H1 (cell line): ENCODE results near the gene MUC16. TPM values are rescaled to one million over a fixed set of nuclear protein-coding genes. Genes with fewer than 3 reads are reported as not detected.
"Not testable (repeated sequence)": the region's sequence is repeated elsewhere in the genome, so short reads cannot be mapped to it uniquely, and the experiment has no call there.

Experiments used
- CTCF ChIA-PET: fragments of 300-600 bp; sonication (Branson Sonifier 250); formaldehyde crosslinking; loops from one replicate; lab custom pipeline; 2021; ENCODE audit not compliant: partially characterized antibody; lab: Charles Lee
- POLR2A ChIA-PET: fragments of 300-600 bp; sonication (Branson Sonifier 250); formaldehyde crosslinking; loops from one replicate; lab custom pipeline; 2021; ENCODE audit warnings: inconsistent platforms; ENCODE audit not compliant: partially characterized antibody; lab: Charles Lee
- DNase-seq, 2 experiments: peaks; one replicate each; pipeline versions ENCODE4 v3.0.0 to v3.0.0-alpha.2; 2010 to 2022; ENCODE audit warnings: low spot score in 2 of 2, low read depth in 1 of 2, mixed read lengths in 1 of 2
- FAIRE-seq: peaks from 2 replicates; lab custom pipeline; 2011; peaks lifted over from hg19 to GRCh38; lab: Jason Lieb, UNC
- H2AFZ ChIP-seq: 2 replicates; pipeline ENCODE4 v1.8.1; 2012; ENCODE audit warnings: low read length, inconsistent platforms
- H2AK5ac ChIP-seq: 2 replicates; pipeline ENCODE4 v1.6.1; 2013; ENCODE audit warnings: low read depth, low read length
- H2BK120ac ChIP-seq: replicated peaks from 2 replicates; pipeline ENCODE3; 2013; ENCODE audit warnings: low read depth, low read length, inconsistent platforms
- H2BK12ac ChIP-seq: 2 replicates; pipeline ENCODE4 v1.6.1; 2013; ENCODE audit warnings: low read depth, low read length
- H2BK15ac ChIP-seq: 2 replicates; pipeline ENCODE4 v1.6.1; 2013; ENCODE audit warnings: low read length
- H2BK20ac ChIP-seq: 2 replicates; pipeline ENCODE4 v1.6.1; 2013; ENCODE audit warnings: low read length
- H2BK5ac ChIP-seq: 2 replicates; pipeline ENCODE4 v1.6.1; 2013; ENCODE audit warnings: low read depth, low read length
- H3K14ac ChIP-seq: 2 replicates; pipeline ENCODE4 v1.6.1; 2013; ENCODE audit warnings: inconsistent platforms; ENCODE audit not compliant: insufficient read length
- H3K18ac ChIP-seq: 2 replicates; pipeline ENCODE4 v1.6.1; 2013; ENCODE audit warnings: low read length; ENCODE audit errors: extremely low read depth
- H3K23ac ChIP-seq: 2 replicates; pipeline ENCODE4 v1.6.1; 2013; ENCODE audit warnings: inconsistent platforms; ENCODE audit not compliant: insufficient read length
- H3K23me2 ChIP-seq: 2 replicates; pipeline ENCODE4 v1.6.1; 2013; ENCODE audit warnings: low read depth, low read length
- H3K27ac ChIP-seq: 2 replicates; pipeline ENCODE4 v1.6.1; 2011; ENCODE audit warnings: low read depth, low read length, inconsistent platforms
- H3K27me3 ChIP-seq, 4 experiments: replicated peaks in 1 of 4; 1 replicate in 1 of 4; 2 replicates in 3 of 4; pipeline versions ENCODE4 v1.6.1 to v1.8.1; 2011 to 2013; ENCODE audit warnings: low read length in 3 of 4, mild to moderate bottlenecking in 3 of 4, inconsistent platforms in 2 of 4, mixed read lengths in 2 of 4, moderate library complexity in 1 of 4; ENCODE audit not compliant: control insufficient read depth in 3 of 4, insufficient read depth in 3 of 4; ENCODE audit errors: extremely low read depth in 1 of 4
- H3K36me3 ChIP-seq, 4 experiments: 2 replicates each; pipeline versions ENCODE4 v1.6.1 to v1.8.1; 2011 to 2013; ENCODE audit warnings: mild to moderate bottlenecking in 4 of 4, low read length in 3 of 4, moderate library complexity in 2 of 4, control low read depth in 1 of 4, inconsistent platforms in 1 of 4; ENCODE audit not compliant: insufficient read depth in 4 of 4, control insufficient read depth in 2 of 4
- H3K4ac ChIP-seq: replicated peaks from 2 replicates; pipeline ENCODE3; 2013; ENCODE audit warnings: low read length, low read depth, mixed read lengths, inconsistent platforms; ENCODE audit not compliant: insufficient read length
- H3K4me1 ChIP-seq, 4 experiments: replicated peaks in 1 of 4; 1 replicate in 1 of 4; 2 replicates in 3 of 4; pipeline versions ENCODE4 v1.6.1 to v1.8.1; 2011 to 2013; ENCODE audit warnings: low read length in 3 of 4, inconsistent platforms in 2 of 4, mixed read lengths in 1 of 4; ENCODE audit not compliant: insufficient read depth in 4 of 4, control insufficient read depth in 3 of 4
- H3K4me2 ChIP-seq, 2 experiments: 2 replicates each; pipeline versions ENCODE4 v1.6.1 to v1.8.1; 2011 to 2013; ENCODE audit warnings: low read depth in 2 of 2, low read length in 2 of 2, control low read depth in 1 of 2, inconsistent platforms in 1 of 2, mild to moderate bottlenecking in 1 of 2; ENCODE audit not compliant: insufficient read depth in 1 of 2
- H3K4me3 ChIP-seq, 4 experiments: fragments of 200-600, 300-600 bp in 1 of 4; sonication (generic), shearing (Covaris generic), sonication (Bioruptor Twin) in 1 of 4; 2 replicates each; pipeline versions ENCODE4 v1.5.1 to v1.8.1; 2011 to 2016; ENCODE audit warnings: low read length in 4 of 4, low read depth in 3 of 4, control low read depth in 2 of 4, inconsistent platforms in 2 of 4, mild to moderate bottlenecking in 2 of 4, mixed read lengths in 1 of 4, moderate library complexity in 1 of 4; ENCODE audit not compliant: insufficient read depth in 2 of 4; ENCODE audit errors: extremely low read depth in 1 of 4
- H3K56ac ChIP-seq: replicated peaks from 2 replicates; pipeline ENCODE3; 2013; ENCODE audit warnings: low read depth, mild to moderate bottlenecking, mixed read lengths, low read length, inconsistent platforms; ENCODE audit not compliant: insufficient read length
- H3K79me1 ChIP-seq: 2 replicates; pipeline ENCODE4 v1.6.1; 2013; ENCODE audit warnings: low read depth, low read length, control low read depth
- H3K79me2 ChIP-seq, 2 experiments: 2 replicates each; pipeline versions ENCODE4 v1.6.1 to v1.8.1; 2012 to 2013; ENCODE audit warnings: low read length in 2 of 2, mild to moderate bottlenecking in 2 of 2, inconsistent platforms in 1 of 2; ENCODE audit not compliant: insufficient read depth in 2 of 2, control insufficient read depth in 1 of 2
- H3K9ac ChIP-seq, 4 experiments: replicated peaks in 1 of 4; 1 replicate in 1 of 4; 2 replicates in 3 of 4; pipeline versions ENCODE4 v1.6.1 to v1.8.1; 2011 to 2013; ENCODE audit warnings: low read depth in 3 of 4, low read length in 3 of 4, control low read depth in 2 of 4, mild to moderate bottlenecking in 2 of 4, moderate library complexity in 2 of 4, inconsistent platforms in 1 of 4; ENCODE audit errors: extremely low read depth in 1 of 4
- H3K9me3 ChIP-seq, 2 experiments: 2 replicates each; pipeline versions ENCODE4 v1.6.1 to v1.8.1; 2012 to 2013; ENCODE audit warnings: mild to moderate bottlenecking in 2 of 2, moderate library complexity in 2 of 2, control low read depth in 1 of 2, inconsistent platforms in 1 of 2, low read depth in 1 of 2, low read length in 1 of 2, mixed read lengths in 1 of 2; ENCODE audit not compliant: insufficient read depth in 2 of 2
- H4K20me1 ChIP-seq, 2 experiments: replicated peaks in 1 of 2; 2 replicates each; pipeline versions ENCODE3 to v1.8.1; 2011 to 2013; ENCODE audit warnings: inconsistent platforms in 2 of 2, low read length in 2 of 2, mild to moderate bottlenecking in 1 of 2; ENCODE audit not compliant: insufficient read depth in 2 of 2, control insufficient read depth in 1 of 2
- H4K5ac ChIP-seq: 2 replicates; pipeline ENCODE4 v1.6.1; 2013; ENCODE audit warnings: low read length, low read depth, mixed read lengths, inconsistent platforms; ENCODE audit not compliant: insufficient read length
- H4K8ac ChIP-seq: 2 replicates; pipeline ENCODE4 v1.8.0; 2013; ENCODE audit warnings: mild to moderate bottlenecking, moderate library complexity, low read length, inconsistent platforms; ENCODE audit not compliant: insufficient read depth; ENCODE audit errors: extremely low read depth
- H4K91ac ChIP-seq: replicated peaks from 2 replicates; pipeline ENCODE3; 2013; ENCODE audit warnings: low read length, mixed read lengths, inconsistent platforms; ENCODE audit not compliant: insufficient read length
- SP1 ChIP-seq: IDR thresholded peaks from 2 replicates; pipeline ENCODE4 v1.6.1; 2011; ENCODE audit warnings: low read depth, low read length
- WGBS, 2 experiments: shearing (Covaris generic) in 1 of 2; methylation state at CpG; one replicate each; pipeline versions ENCODE4 v1.1.6 to v1.1.7; 2013 to 2015; ENCODE audit warnings: low lambda C conversion rate in 2 of 2, mixed read lengths in 2 of 2, inconsistent platforms in 1 of 2, low coverage in 1 of 2, missing lambda C conversion rate in 1 of 2; ENCODE audit not compliant: insufficient replicate concordance in 2 of 2, insufficient coverage in 1 of 2, insufficient read length in 1 of 2; ENCODE audit errors: extremely low coverage in 1 of 2, missing lambda C conversion rate in 1 of 2; 5-methylcytosine and 5-hydroxymethylcytosine counted together
- polyA plus RNA-seq, 7 experiments: library from polyadenylated mRNA; depleted of rRNA in 3 of 7; stranded (reverse) in 5 of 7; unstranded in 2 of 7; fragments of >200 nt in 5 of 7; fragments of 200-250 nt in 2 of 7; gene quantifications; 1 replicate in 5 of 7; 2 replicates in 1 of 7; 4 replicates in 1 of 7; pipeline versions ENCODE4 v1.2.1 to v1.2.3, GENCODE V29; 2011 to 2013; ENCODE audit warnings: missing spikeins in 2 of 7, mixed read lengths in 2 of 7
- total RNA-seq: library from RNA; stranded (reverse); fragmentation: NEBNext Ultra II Directional; extraction: Animal tissue kit (Norgen Biotek cat#: 25700); gene quantifications from 2 replicates; pipeline ENCODE4 v1.2.1, GENCODE V29; 2021

The MUC16 gene
- total and polyA plus RNA-seq, 2 of the 8 experiments (the other 6 are each of a cell fraction or from before 2014, with no cell fraction given): 0.17 to 0.60 TPM

GRCh38 chr19:9053674-9054073 is 43.5 kb upstream of the MUC16 start:
- not testable (repeated sequence) for H3K9me3 ChIP-seq, H2BK15ac ChIP-seq, H3K27ac ChIP-seq, H2AFZ ChIP-seq, FAIRE-seq, H3K18ac ChIP-seq, H3K4ac ChIP-seq, H4K91ac ChIP-seq, H3K27me3 ChIP-seq, H3K4me3 ChIP-seq, H4K5ac ChIP-seq, H3K79me1 ChIP-seq, H3K56ac ChIP-seq, H3K79me2 ChIP-seq, H4K8ac ChIP-seq, H3K9ac ChIP-seq, H3K36me3 ChIP-seq, DNase-seq, H3K23me2 ChIP-seq, H2BK120ac ChIP-seq, H3K14ac ChIP-seq, H4K20me1 ChIP-seq, H2BK5ac ChIP-seq, H3K23ac ChIP-seq
- ChIA-PET POLR2A (interaction anchor here (1.1 to 2.1 kb wide), 3 partner anchors 8 to 17 kb away, joined by 3 to 12 read pairs (median 5); no protein-coding TSS in a partner anchor), CTCF (interaction anchor here (0.6 to 1.4 kb wide), 3 partner anchors 11 to 52 kb away, joined by 3 to 5 read pairs (median 3); no protein-coding TSS in a partner anchor)
- H2BK12ac ChIP-seq: 0 out of 2 replicates have a peak overlapping the region, but pooled peaks have one; percentile 29
- H2AK5ac ChIP-seq: 0 out of 2 replicates have a peak overlapping the region, but pooled peaks have one; percentile 39
- 0 out of 2 replicates have a peak, but pooled peaks have one; percentile 39 for TF ChIP-seq SP1
- H3K4me1 ChIP-seq: peaks cover 3 to 16% (median 7%) of the 10 kb centered on the region in 4 experiments; a peak in 6 of 7 replicates
- 97% methylated on average over 6 of the region's 6 CpGs; no CpG with 5 or more reads in 1 of the 2 experiments for WGBS, 2 experiments
- peak overlapping the region in 1 of 2 experiments; percentile 74; a peak in 2 of 4 replicates for H3K4me2 ChIP-seq
- H2BK20ac ChIP-seq: peak overlapping the region; percentile 61; the same call in 1 of the 2 replicates
